Mucosa of descending colon (tissue), 3 donors: ENCODE results near the gene DAAM1. TPM values are rescaled to one million over a fixed set of nuclear protein-coding genes. Genes with fewer than 3 reads are reported as not detected.

ENCODE experiments used
- ATAC-seq: fragments of 200-7000 bp; cut with Tn5 transposase; one replicate; pipeline ENCODE4 v1.9.1; 2020; ENCODE audit warnings: mild to moderate bottlenecking, moderate library complexity
- DNase-seq, 3 donors: peaks; one replicate each; pipeline ENCODE4 v3.0.0-alpha.2; 2020
- H3K36me3 ChIP-seq: fragments of 200-600 bp; one replicate; pipeline ENCODE4 v1.8.0; 2021; ENCODE audit warnings: low read depth, mild to moderate bottlenecking
- H3K4me1 ChIP-seq: fragments of 200-600 bp; one replicate; pipeline ENCODE4 v1.8.0; 2021; ENCODE audit warnings: low read depth, mild to moderate bottlenecking
- H3K4me3 ChIP-seq: fragments of 200-600 bp; one replicate; pipeline ENCODE4 v1.8.0; 2021; ENCODE audit warnings: mild to moderate bottlenecking
- H3K9me3 ChIP-seq: fragments of 200-600 bp; one replicate; pipeline ENCODE4 v1.8.0; 2021; ENCODE audit warnings: mild to moderate bottlenecking
- CTCF ChIP-seq: fragments of 200-600 bp; IDR thresholded peaks from one replicate; pipeline ENCODE4 v1.8.0; 2022; ENCODE audit warnings: antibody characterized with exemption, mild to moderate bottlenecking
- intact Hi-C, 2 donors: fragments of 100-400 bp; cut with DNase I in 1 of 2; cut with micrococcal nuclease in 1 of 2; formaldehyde crosslinking; loops; one replicate each; pipeline versions ENCODE4 v1.11.0 to v1.11.1; 2022; cut with DNase I, micrococcal nuclease
- total RNA-seq, 3 donors: library from RNA; stranded (reverse); fragmentation: NEBNext Ultra II Directional in 2 of 3; extraction: Animal tissue kit (Norgen Biotek cat#: 25700) in 2 of 3; gene quantifications; one replicate each; pipeline versions ENCODE4 v1.2.1 to v1.2.4, GENCODE V29; 2021 to 2023
- donor health status: DM: no; HTN: no; CAD: no; lungs with moderate emphysema.
- donor health status: DM: no; HTN: no; CAD: no.
- donor health status: DM: no; HTN: yes; CAD: no.

Gene DAAM1
- total RNA-seq, 3 donors from 2014 or later, result 41.0 to 85.4 (median 49.6) TPM

GRCh38 chr14:59272633-59273032 lies 84.2 kb downstream of the DAAM1 start:
- intact Hi-C loops, result no loop called here
- ATAC-seq, result no peak
- no peaks in the 10 kb centered on the region for H3K4me1 ChIP-seq
- no peaks in the 10 kb centered on the region for H3K9me3 ChIP-seq
- DNase-seq, result no peak
- no peak for TF ChIP-seq CTCF
- H3K36me3 ChIP-seq, result no peaks in the 10 kb centered on the region
- no peak overlapping the region for H3K4me3 ChIP-seq

- no peaks in the 10 kb centered on the region for H3K36me3 ChIP-seq
- no peak for ATAC-seq
- no peak for TF ChIP-seq CTCF
- DNase-seq, result no peak
- no peak overlapping the region for H3K4me3 ChIP-seq
- no peaks in the 10 kb centered on the region for H3K4me1 ChIP-seq
- intact Hi-C loops, result no loop called here
- no peaks in the 10 kb centered on the region for H3K9me3 ChIP-seq
Measured at GRCh38 chr14:59273737-59274136, 85.3 kb downstream of the DAAM1 start.

GRCh38 chr14:59274991-59275391 lies 86.5 kb downstream of the DAAM1 start:
- ATAC-seq, result peak; percentile 54
- no peak overlapping the region for H3K4me3 ChIP-seq
- H3K4me1 ChIP-seq, result no peaks in the 10 kb centered on the region
- no peaks in the 10 kb centered on the region for H3K36me3 ChIP-seq
- peak in 2 of 3 donors; percentile 17 to 53 for DNase-seq
- no peak for TF ChIP-seq CTCF
- intact Hi-C loops, result no loop called here
- no peaks in the 10 kb centered on the region for H3K9me3 ChIP-seq

GRCh38 chr14:59275668-59276067 lies 87.2 kb downstream of the DAAM1 start:
- ATAC-seq (peak; percentile 70), DNase-seq (no peak)
- Histone ChIP-seq H3K9me3 (no peaks in the 10 kb centered on the region), H3K4me3 (no peak overlapping the region), H3K36me3 (no peaks in the 10 kb centered on the region), H3K4me1 (no peaks in the 10 kb centered on the region)
- intact Hi-C loops, result no loop called here
- no peak for TF ChIP-seq CTCF

- TF ChIP-seq CTCF, result no peak
- no peak overlapping the region for H3K4me3 ChIP-seq
- DNase-seq, result no peak
- intact Hi-C loops, result no loop called here
- ATAC-seq, result no peak
- no peaks in the 10 kb centered on the region for H3K9me3 ChIP-seq
- no peaks in the 10 kb centered on the region for H3K36me3 ChIP-seq
- no peaks in the 10 kb centered on the region for H3K4me1 ChIP-seq
Measured at GRCh38 chr14:59276235-59276634, 87.8 kb downstream of the DAAM1 start.

- intact Hi-C loops, result no loop called here
- H3K36me3 ChIP-seq, result no peaks in the 10 kb centered on the region
- H3K4me3 ChIP-seq, result no peak overlapping the region
- DNase-seq (no peak), ATAC-seq (no peak)
- TF ChIP-seq CTCF, result no peak
- H3K9me3 ChIP-seq, result no peaks in the 10 kb centered on the region
- no peaks in the 10 kb centered on the region for H3K4me1 ChIP-seq
Measured at GRCh38 chr14:59277659-59278058, 89.2 kb downstream of the DAAM1 start.
